ENCODE data around the gene CYP2F1.
"Not testable (repeated sequence)": the region's sequence is repeated elsewhere in the genome, so short reads cannot be mapped to it uniquely, and the experiment has no call there.

GRCh38 chr19:41127801-41128300 lies 13.6 kb downstream of the CYP2F1 start:
- TF ChIP-seq CTCF (IDR thresholded peaks at IDR 0.05) = peak in 3 of 7 experiments; percentile 17 to 25 (median 23)
- TF ChIP-seq POLR2A (IDR thresholded peaks at IDR 0.05) = not testable (repeated sequence)

All from body of pancreas (tissue), 4 donors.